KMS-11 (cell line): ENCODE results near the gene KHK.
"Not testable (repeated sequence)": the region's sequence is repeated elsewhere in the genome, so short reads cannot be mapped to it uniquely, and the experiment has no call there.

ENCODE experiments used
- H2AFZ ChIP-seq: fragments of 200-600 bp; sonication (generic); 2 replicates; pipeline ENCODE4 v1.6.1; 2016; ENCODE audit warnings: antibody characterized with exemption, mixed run types, low read depth
- H3K27ac ChIP-seq: fragments of 200-600 bp; sonication (generic); 2 replicates; pipeline ENCODE4 v1.6.1; 2016; ENCODE audit warnings: mild to moderate bottlenecking, mixed run types
- H3K27me3 ChIP-seq: fragments of 200-600 bp; sonication (generic); 2 replicates; pipeline ENCODE4 v1.6.1; 2017; ENCODE audit warnings: mild to moderate bottlenecking, low read depth, mixed run types, moderate library complexity; ENCODE audit not compliant: insufficient read depth
- H3K36me3 ChIP-seq: fragments of 200-600 bp; sonication (generic); 2 replicates; pipeline ENCODE4 v1.6.1; 2017; ENCODE audit warnings: mild to moderate bottlenecking, mixed run types; ENCODE audit not compliant: insufficient read depth
- H3K4me1 ChIP-seq: fragments of 200-600 bp; sonication (generic); 2 replicates; pipeline ENCODE4 v1.6.1; 2016; ENCODE audit warnings: mild to moderate bottlenecking, low read depth, mixed run types; ENCODE audit not compliant: poor library complexity, severe bottlenecking
- H3K4me2 ChIP-seq: fragments of 200-600 bp; sonication (generic); 2 replicates; pipeline ENCODE4 v1.7.0; 2016; ENCODE audit warnings: mild to moderate bottlenecking, mixed run types
- H3K4me3 ChIP-seq: fragments of 200-600 bp; sonication (generic); IDR thresholded peaks from 2 replicates; pipeline ENCODE4 v1.6.1; 2017; ENCODE audit warnings: low read depth, low read length, mixed read lengths; ENCODE audit not compliant: insufficient read depth
- H3K79me2 ChIP-seq: fragments of 200-600 bp; sonication (generic); 2 replicates; pipeline ENCODE4 v1.6.1; 2016; ENCODE audit warnings: low read depth, mixed run types; ENCODE audit not compliant: insufficient read depth
- H3K9ac ChIP-seq: fragments of 200-600 bp; sonication (generic); 2 replicates; pipeline ENCODE4 v1.6.1; 2016; ENCODE audit warnings: mild to moderate bottlenecking, mixed run types
- H4K20me1 ChIP-seq: fragments of 200-600 bp; sonication (generic); 2 replicates; pipeline ENCODE4 v1.6.1; 2016; ENCODE audit warnings: mild to moderate bottlenecking, mixed run types; ENCODE audit not compliant: insufficient read depth
- TF ChIP-seq, protein P1 (sequence below): fragments of 200-600 bp; sonication (generic); conservative IDR thresholded peaks from 2 replicates; pipeline ENCODE4 v1.6.1; 2017; ENCODE audit warnings: low read depth, mild to moderate bottlenecking, antibody characterized with exemption, low read length, moderate library complexity, mixed read lengths

Gene KHK

DNA sequence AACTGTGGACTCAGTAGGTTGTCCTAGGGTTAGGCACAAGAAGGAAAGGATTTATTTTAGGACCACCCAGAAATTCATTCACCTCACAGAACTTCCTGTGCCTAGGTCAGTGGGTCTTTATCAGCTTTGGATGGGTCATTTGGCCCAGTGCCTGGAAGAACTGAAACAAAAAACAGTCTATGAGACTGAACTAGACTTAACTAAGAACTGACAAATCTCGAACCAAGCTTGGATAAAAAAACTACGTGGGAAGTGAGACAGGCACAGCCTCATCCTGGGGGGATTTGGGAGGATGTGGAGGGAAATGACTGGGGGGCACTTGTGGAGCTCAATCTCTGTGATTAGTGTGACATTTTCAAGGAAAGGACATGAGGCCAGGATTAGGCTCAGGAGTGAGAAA is 12.8 kb upstream of the KHK start:
- Histone ChIP-seq H3K36me3 (no peaks in the 10 kb centered on the region), H3K4me3 (no peak overlapping the region), H3K27me3 (peaks cover 13% of the 10 kb centered on the region), H3K4me2 (no peak overlapping the region), H3K4me1 (peaks cover 29% of the 10 kb centered on the region), H3K9ac (no peak overlapping the region), H4K20me1 (no peaks in the 10 kb centered on the region), H2AFZ (no peak overlapping the region), H3K79me2 (peaks cover 20% of the 10 kb centered on the region), H3K27ac (no peak overlapping the region)
- TF ChIP-seq, protein P1, sequence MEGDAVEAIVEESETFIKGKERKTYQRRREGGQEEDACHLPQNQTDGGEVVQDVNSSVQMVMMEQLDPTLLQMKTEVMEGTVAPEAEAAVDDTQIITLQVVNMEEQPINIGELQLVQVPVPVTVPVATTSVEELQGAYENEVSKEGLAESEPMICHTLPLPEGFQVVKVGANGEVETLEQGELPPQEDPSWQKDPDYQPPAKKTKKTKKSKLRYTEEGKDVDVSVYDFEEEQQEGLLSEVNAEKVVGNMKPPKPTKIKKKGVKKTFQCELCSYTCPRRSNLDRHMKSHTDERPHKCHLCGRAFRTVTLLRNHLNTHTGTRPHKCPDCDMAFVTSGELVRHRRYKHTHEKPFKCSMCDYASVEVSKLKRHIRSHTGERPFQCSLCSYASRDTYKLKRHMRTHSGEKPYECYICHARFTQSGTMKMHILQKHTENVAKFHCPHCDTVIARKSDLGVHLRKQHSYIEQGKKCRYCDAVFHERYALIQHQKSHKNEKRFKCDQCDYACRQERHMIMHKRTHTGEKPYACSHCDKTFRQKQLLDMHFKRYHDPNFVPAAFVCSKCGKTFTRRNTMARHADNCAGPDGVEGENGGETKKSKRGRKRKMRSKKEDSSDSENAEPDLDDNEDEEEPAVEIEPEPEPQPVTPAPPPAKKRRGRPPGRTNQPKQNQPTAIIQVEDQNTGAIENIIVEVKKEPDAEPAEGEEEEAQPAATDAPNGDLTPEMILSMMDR: no peak

DNA sequence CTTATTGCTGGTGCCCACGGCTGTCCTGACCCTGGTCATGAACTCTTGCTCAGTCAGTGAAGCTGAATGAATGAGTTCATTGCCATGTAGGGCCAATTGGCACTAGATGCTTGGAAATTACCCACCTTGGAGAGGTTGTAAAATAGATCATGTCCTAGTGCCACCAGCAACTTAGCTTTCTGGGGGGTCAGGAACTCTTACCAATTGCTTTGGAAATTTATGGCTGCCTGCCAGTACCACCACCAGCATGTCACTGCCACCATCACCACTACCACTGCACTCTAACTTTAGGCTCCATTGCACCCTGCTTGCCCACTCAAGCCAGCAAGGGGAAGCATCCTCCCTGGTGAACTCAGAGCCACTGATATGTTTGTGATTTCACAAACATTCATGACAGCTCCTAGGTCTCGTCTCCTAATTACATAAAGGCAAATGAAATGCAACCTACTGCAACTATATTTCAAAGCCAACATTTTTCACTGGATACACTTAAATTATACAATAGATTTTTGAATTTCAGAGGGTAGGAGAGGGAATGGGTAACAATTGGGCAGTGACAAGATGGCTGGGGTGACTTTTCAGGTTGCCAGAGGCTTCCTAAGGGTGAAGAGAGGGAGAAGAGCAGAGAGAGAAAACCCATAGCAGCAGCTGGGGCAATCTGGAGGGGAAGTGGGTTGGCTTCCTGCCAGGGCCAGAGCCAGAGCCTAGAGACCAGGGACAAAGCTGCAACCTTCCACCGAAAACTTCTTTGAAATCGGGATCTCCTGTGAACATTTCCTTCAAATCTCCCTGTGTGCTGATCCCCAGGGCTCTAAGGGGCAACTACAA is 11.6 kb upstream of the KHK start:
- H2AFZ ChIP-seq: no peak overlapping the region
- peaks cover 13% of the 10 kb centered on the region for H3K27me3 ChIP-seq
- H3K79me2 ChIP-seq: peaks cover 14% of the 10 kb centered on the region
- no peak overlapping the region for H3K4me3 ChIP-seq
- H3K36me3 ChIP-seq: no peaks in the 10 kb centered on the region
- H3K27ac ChIP-seq: no peak overlapping the region
- no peaks in the 10 kb centered on the region for H4K20me1 ChIP-seq
- no peak overlapping the region for H3K9ac ChIP-seq
- H3K4me2 ChIP-seq: no peak overlapping the region; the same call in 1 of the 2 replicates
- H3K4me1 ChIP-seq: peaks cover 25% of the 10 kb centered on the region
- TF ChIP-seq, protein P1: no peak

DNA sequence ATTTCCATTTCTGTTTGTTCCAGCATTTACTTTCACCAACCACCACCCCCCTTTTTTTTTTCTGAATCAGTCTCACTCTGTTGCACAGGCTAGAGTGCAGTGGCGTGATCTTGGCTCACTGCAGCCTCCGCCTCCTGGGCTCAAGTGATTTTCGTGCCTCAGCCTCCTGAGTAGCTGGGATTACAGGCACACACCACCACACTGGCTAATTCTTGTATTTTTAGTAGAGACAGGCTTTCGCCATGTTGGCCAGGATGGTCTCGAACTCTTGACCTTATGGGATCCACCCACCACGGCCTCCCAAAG is 11.1 kb upstream of the KHK start:
- H3K79me2 ChIP-seq, H3K9ac ChIP-seq, H2AFZ ChIP-seq, H3K4me3 ChIP-seq, H4K20me1 ChIP-seq, H3K4me2 ChIP-seq, H3K27ac ChIP-seq, H3K36me3 ChIP-seq: not testable (repeated sequence)
- Histone ChIP-seq H3K4me1 (peaks cover 19% of the 10 kb centered on the region), H3K27me3 (peaks cover 13% of the 10 kb centered on the region)

DNA sequence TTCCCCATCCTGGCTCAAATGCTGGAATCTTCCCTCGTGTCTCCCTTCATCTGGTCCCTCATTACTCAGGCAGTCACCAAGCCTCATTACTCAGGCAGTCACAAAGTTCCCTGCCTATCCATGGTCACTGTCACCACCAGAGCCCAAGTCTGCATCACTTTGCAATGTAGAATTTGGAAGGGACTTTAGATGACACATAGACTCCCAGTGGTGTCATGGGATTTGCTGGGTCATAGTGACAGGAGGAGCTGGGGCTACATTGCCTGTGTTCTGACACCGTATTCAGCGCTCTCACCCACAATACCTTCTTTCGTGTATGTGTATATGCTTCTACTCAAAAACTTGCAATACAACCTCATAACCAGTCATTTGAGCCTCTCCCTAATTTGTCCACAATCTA is 10.2 kb upstream of the KHK start:
- Histone ChIP-seq H3K4me2 (no peak overlapping the region), H3K4me3 (no peak overlapping the region), H3K9ac (no peak overlapping the region), H3K79me2 (0 out of 2 replicates have a peak, but pooled peaks cover under 1% of the 10 kb centered on the region), H3K36me3 (no peaks in the 10 kb centered on the region), H2AFZ (no peak overlapping the region), H3K27me3 (peaks cover 13% of the 10 kb centered on the region), H3K27ac (no peak overlapping the region), H4K20me1 (no peaks in the 10 kb centered on the region), H3K4me1 (peaks cover 18% of the 10 kb centered on the region)
- TF ChIP-seq, protein P1: no peak

DNA sequence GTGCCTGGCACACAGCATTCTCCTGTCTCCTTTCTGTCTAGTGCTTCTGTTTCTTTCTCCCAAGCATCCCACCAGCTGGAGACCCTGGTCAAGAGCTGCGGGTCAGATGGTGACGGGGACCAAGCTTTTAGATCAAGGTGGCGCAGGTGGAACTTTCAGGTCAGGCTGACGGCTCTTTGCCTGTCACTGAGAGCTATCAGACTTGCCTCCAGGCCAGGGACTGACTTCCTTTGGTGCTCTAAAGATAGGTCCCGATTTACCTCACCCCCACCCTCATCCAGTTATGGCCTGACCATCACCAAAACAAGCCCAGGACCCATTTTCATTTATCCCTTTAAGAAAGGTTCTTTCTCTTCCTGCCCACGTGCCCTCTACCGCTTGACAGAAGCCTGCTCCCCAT is 9.3 kb upstream of the KHK start:
- Histone ChIP-seq H2AFZ (no peak overlapping the region), H4K20me1 (no peaks in the 10 kb centered on the region), H3K4me2 (no peak overlapping the region), H3K36me3 (no peaks in the 10 kb centered on the region), H3K4me3 (no peak overlapping the region), H3K27ac (no peak overlapping the region), H3K4me1 (peaks cover 23% of the 10 kb centered on the region), H3K27me3 (peaks cover 13% of the 10 kb centered on the region), H3K9ac (no peak overlapping the region), H3K79me2 (no peaks in the 10 kb centered on the region)
- TF ChIP-seq, protein P1: no peak
